Glutamatergic neuron (in vitro differentiated cells): ENCODE measurements around the gene LMO1. TPM values are rescaled to one million over a fixed set of nuclear protein-coding genes. Genes with fewer than 3 reads are reported as not detected.

Experiments
- DNase-seq: peaks from one replicate; pipeline ENCODE4 v3.0.0; 2022
- H3K27ac Mint-ChIP-seq: one replicate; pipeline ENCODE4 v1.8.0; 2020; ENCODE audit warnings: mild to moderate bottlenecking, mixed read lengths, inconsistent platforms; ENCODE audit not compliant: unreplicated experiment
- H3K27me3 Mint-ChIP-seq: one replicate; pipeline ENCODE4 v1.8.0; 2020; ENCODE audit warnings: mild to moderate bottlenecking, moderate library complexity, mixed read lengths, inconsistent platforms; ENCODE audit not compliant: unreplicated experiment
- H3K36me3 Mint-ChIP-seq: one replicate; pipeline ENCODE4 v1.8.0; 2020; ENCODE audit warnings: mild to moderate bottlenecking, mixed read lengths, inconsistent platforms; ENCODE audit not compliant: unreplicated experiment
- H3K4me1 Mint-ChIP-seq: one replicate; pipeline ENCODE4 v1.8.0; 2020; ENCODE audit warnings: mild to moderate bottlenecking, low read depth, mixed read lengths, inconsistent platforms; ENCODE audit not compliant: unreplicated experiment
- H3K4me3 Mint-ChIP-seq: one replicate; pipeline ENCODE4 v1.8.0; 2020; ENCODE audit warnings: mild to moderate bottlenecking, mixed read lengths, inconsistent platforms; ENCODE audit not compliant: unreplicated experiment
- H3K9me3 Mint-ChIP-seq: one replicate; pipeline ENCODE4 v1.8.0; 2020; ENCODE audit warnings: mild to moderate bottlenecking, moderate library complexity, mixed read lengths, inconsistent platforms; ENCODE audit not compliant: unreplicated experiment
- total RNA-seq: library from RNA; stranded (reverse); fragmentation: NEBNext Ultra II Directional; extraction: Animal tissue kit (Norgen Biotek cat#: 25700); gene quantifications from one replicate; pipeline ENCODE4 v1.2.1, GENCODE V29; 2021; ENCODE audit not compliant: unreplicated experiment
- TF ChIP-seq, protein P1 (sequence below): fragments of 200-600 bp; sonication (generic); IDR thresholded peaks from one replicate; pipeline ENCODE4 v1.5.0; 2021; ENCODE audit not compliant: partially characterized antibody, unreplicated experiment

Gene LMO1
- total RNA-seq, 1 donor from 2014 or later = 5.7 TPM

DNA sequence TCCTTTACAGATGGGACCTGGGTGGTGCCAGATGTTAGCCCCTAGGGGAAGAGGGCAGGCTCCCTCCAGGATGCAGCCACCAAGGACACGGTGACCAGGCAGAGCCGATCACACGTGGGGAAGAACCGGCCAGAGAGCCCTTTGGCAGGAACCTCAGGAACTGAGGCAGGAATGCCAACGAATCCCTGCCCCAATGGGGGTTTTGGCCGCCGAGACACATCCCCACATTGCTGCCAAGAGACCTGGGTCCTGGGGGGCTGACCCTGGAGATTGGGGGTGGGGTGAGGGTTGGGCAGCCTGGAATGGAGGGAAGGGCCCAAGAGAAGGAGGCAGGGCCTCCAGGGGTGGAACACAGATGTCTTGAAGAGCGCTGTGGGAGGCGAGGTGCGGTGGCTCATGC lies 28.7 kb upstream of the LMO1 start:
- Mint-ChIP-seq H3K36me3 (no peaks in the 10 kb centered on the region), H3K4me3 (no peak overlapping the region), H3K27me3 (peaks cover 8% of the 10 kb centered on the region), H3K27ac (no peak overlapping the region), H3K4me1 (peaks cover 35% of the 10 kb centered on the region), H3K9me3 (peaks cover 7% of the 10 kb centered on the region)
- TF ChIP-seq, protein P1, sequence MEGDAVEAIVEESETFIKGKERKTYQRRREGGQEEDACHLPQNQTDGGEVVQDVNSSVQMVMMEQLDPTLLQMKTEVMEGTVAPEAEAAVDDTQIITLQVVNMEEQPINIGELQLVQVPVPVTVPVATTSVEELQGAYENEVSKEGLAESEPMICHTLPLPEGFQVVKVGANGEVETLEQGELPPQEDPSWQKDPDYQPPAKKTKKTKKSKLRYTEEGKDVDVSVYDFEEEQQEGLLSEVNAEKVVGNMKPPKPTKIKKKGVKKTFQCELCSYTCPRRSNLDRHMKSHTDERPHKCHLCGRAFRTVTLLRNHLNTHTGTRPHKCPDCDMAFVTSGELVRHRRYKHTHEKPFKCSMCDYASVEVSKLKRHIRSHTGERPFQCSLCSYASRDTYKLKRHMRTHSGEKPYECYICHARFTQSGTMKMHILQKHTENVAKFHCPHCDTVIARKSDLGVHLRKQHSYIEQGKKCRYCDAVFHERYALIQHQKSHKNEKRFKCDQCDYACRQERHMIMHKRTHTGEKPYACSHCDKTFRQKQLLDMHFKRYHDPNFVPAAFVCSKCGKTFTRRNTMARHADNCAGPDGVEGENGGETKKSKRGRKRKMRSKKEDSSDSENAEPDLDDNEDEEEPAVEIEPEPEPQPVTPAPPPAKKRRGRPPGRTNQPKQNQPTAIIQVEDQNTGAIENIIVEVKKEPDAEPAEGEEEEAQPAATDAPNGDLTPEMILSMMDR = no peak
- DNase-seq = no peak

DNA sequence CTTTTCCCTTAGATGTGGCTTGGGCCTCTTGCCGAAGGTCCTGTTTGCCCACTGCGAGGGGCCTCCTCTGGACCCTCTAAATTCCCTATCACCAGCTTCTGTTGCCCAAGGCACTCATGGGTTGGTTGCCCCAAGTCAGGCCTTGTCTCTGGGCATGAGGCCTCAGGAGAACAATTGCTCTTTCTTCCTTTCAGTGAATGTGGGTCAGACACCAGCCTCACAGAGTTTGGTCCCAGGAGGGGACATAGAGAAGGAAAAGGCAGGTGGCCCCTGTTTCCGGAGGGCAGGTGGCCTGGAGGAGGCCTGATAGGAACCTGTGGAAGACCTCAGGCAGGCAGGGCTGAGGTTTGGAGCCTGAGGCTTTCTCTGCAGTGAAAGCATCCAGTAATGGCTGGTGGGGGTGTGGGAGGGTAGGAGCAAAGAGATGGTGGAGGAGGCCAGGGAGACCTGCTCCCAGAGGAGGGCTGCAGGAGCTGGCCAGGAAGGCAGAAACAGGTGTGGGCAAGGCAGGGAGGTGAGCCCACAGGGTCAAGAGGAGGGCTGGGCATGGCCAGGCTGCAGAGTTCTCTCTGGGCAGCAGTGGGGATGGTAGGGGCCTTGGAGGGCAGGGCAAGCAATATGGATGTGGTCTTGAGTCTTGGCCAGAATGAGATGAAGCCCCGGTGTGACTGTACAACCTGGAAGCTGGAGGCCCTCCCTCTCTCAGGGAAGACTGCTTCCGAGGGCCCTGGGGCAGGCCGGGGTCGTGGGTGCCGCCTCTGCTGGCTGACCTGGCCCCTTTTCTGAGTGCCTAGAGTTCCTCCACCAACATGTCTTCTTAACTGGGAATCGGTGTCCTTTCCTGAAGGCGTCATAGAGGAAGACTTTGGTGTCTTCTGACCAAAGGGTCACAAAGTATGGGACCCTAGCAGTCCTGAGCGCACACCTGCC lies 28.0 kb upstream of the LMO1 start:
- TF ChIP-seq, protein P1 = no peak
- H3K4me1 Mint-ChIP-seq = peaks cover 38% of the 10 kb centered on the region
- H3K27ac Mint-ChIP-seq = peak overlapping the region; percentile 85

DNA sequence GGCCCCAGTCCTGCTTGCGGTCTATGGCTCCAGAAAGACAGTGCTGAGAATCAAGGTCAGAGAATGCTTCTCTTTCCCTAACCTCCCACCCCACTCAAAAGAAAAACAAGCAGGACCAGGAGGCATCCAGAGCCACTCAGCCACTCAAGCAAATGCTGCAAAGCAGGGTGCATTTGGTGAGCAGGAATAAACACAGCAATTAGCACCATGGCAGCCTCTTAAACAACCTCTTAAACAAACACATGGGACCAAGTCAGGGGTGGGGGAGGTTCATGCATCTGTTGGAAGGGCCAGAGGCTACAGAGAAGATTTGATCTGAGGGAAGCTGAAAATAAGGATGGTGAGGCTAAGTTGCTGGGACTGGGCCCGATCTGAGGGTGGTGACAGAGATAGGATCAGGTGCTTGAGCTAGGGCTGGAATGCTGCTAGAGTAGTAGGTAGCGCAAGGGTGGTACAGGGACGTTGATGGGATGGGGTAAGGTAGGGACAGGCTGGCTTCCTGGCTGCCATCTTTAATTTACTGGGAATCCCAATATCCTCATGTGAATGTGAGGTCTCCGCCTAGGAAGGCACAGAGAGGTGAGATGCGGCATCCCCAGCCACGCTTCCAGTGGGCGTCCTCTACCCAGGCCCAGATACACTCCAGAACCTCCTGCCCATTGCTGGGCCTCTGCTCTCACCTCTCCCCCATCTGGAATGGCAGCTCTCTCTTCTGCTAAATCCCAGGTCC lies 26.6 kb upstream of the LMO1 start:
- Mint-ChIP-seq H3K9me3 (peaks cover 10% of the 10 kb centered on the region), H3K4me3 (peak overlapping the region; percentile 78), H3K36me3 (no peaks in the 10 kb centered on the region), H3K27me3 (peaks cover 8% of the 10 kb centered on the region), H3K27ac (peak overlapping the region; percentile 100), H3K4me1 (peaks cover 38% of the 10 kb centered on the region)
- TF ChIP-seq, protein P1 = no peak
- DNase-seq = no peak

More for the DNA sequence above, 28.0 kb upstream of the LMO1 start:
- no peak for DNase-seq
- Mint-ChIP-seq H3K27me3 (peaks cover 8% of the 10 kb centered on the region), H3K36me3 (no peaks in the 10 kb centered on the region), H3K4me3 (peak overlapping the region; percentile 31), H3K9me3 (peaks cover 10% of the 10 kb centered on the region)

DNA sequence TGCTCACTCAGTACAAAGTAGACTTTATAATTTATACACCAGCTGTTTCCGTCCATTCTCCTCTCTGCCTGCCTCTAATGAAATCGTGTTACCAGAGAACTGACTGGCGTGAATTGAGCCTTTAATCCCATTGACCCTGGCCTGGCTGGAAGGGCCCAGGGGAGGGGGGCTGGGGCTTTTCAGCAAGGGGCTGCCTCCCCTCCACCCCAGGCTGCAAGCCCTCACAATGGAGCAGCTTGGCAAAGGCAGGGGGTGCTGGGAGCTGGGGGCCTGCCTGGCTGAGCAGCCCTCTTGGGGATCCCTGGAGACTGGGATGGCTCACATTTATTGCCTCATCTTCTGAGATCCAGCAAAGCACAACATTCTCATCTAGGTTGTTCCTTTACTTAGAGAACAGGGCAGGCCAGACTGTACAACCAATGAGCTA lies 25.8 kb upstream of the LMO1 start:
- Mint-ChIP-seq H3K27me3 (peaks cover 13% of the 10 kb centered on the region), H3K27ac (peak overlapping the region; percentile 100), H3K4me3 (peak overlapping the region; percentile 78), H3K36me3 (no peaks in the 10 kb centered on the region), H3K4me1 (peaks cover 42% of the 10 kb centered on the region), H3K9me3 (peaks cover 10% of the 10 kb centered on the region)
- TF ChIP-seq, protein P1 = no peak
- peak; percentile 60 for DNase-seq
